Measurements from ENCODE around the gene SLC9A9.

The SLC9A9 gene

DNA sequence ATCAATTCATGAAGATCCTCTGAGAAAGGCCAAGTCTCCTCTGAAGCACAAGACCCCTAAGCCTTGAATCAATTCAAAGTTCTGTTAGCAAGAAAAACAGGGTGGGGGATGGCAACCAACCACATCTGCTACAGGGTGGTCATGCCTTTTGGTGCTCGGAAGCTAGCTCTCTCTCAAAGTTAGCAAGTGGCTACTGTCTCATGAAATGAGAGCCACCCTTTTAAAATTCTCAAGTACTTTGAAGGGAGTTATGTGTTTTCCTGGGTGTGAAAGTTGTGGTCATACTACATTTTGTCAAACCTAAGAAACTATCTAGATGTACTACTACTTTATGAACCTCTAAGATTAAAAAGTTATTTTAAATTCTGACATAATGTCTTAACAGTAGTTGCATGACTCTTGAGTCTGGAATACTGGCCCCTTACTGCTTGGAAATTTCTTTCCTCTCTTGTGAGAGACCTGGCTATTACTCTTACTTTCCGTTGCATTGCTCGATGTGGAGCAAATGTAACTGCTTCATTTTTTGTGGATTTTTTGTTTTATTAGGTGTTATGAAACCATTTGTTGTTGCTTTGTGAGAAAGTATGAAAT is 612.6 kb downstream of the SLC9A9 start:
- TF ChIP-seq, protein P1, sequence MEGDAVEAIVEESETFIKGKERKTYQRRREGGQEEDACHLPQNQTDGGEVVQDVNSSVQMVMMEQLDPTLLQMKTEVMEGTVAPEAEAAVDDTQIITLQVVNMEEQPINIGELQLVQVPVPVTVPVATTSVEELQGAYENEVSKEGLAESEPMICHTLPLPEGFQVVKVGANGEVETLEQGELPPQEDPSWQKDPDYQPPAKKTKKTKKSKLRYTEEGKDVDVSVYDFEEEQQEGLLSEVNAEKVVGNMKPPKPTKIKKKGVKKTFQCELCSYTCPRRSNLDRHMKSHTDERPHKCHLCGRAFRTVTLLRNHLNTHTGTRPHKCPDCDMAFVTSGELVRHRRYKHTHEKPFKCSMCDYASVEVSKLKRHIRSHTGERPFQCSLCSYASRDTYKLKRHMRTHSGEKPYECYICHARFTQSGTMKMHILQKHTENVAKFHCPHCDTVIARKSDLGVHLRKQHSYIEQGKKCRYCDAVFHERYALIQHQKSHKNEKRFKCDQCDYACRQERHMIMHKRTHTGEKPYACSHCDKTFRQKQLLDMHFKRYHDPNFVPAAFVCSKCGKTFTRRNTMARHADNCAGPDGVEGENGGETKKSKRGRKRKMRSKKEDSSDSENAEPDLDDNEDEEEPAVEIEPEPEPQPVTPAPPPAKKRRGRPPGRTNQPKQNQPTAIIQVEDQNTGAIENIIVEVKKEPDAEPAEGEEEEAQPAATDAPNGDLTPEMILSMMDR (IDR thresholded peaks at IDR 0.05; ENCODE audit: insufficient read depth, low read depth, low read length, missing control alignments): no peak
- no peak for DNase-seq (ENCODE audit: low read depth)
- H3K4me3 ChIP-seq (ENCODE audit: low read length): no peak overlapping the region

DNA sequence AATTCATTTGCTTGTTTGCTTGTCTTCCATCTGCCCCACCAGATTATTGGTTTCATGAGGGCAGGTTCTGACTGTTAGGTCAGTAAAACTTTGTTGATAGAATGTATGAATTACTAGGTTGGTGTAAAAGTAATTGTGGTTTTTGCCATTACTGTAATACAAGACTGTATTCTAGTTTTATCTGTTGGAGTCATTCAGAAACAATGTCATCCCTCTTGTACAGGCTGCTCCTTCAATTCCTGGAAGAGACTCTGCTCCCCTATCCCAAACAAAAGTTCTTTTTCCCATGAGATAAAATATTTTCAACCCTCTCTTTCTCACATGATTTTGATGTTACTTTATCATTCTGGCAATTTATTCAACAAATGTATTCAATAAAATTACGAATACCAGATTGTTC is 613.7 kb downstream of the SLC9A9 start:
- no peak overlapping the region for H3K4me3 ChIP-seq (ENCODE audit: low read length)
- TF ChIP-seq, protein P1 (IDR thresholded peaks at IDR 0.05; ENCODE audit: insufficient read depth, low read depth, low read length, missing control alignments): no peak
- no peak for DNase-seq (ENCODE audit: low read depth)

DNA sequence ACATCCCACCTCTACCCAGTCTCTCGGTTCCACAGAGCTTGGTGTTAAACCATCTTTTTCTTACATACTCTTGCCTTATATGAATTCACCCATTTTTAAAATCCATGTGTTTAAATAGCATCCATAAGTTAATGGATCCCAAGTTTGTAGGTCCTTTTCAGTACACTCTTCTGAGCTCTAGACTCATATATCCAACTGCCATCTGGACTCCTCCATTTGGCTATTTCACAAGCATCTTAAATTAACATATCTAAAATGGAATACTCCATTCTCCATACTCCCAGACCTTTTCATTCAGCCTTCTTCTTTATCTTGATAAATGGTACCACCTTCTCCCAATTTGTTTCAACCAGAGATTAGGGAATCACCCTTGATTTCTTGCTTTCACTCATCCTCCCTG is 615.3 kb downstream of the SLC9A9 start:
- H3K4me3 ChIP-seq (ENCODE audit: low read length): no peak overlapping the region
- no peak for DNase-seq (ENCODE audit: low read depth)
- TF ChIP-seq, protein P1 (IDR thresholded peaks at IDR 0.05; ENCODE audit: insufficient read depth, low read depth, low read length, missing control alignments): no peak

- no peak overlapping the region for H3K4me3 ChIP-seq (ENCODE audit: low read length)
- DNase-seq (ENCODE audit: low read depth): no peak
- TF ChIP-seq, protein P1 (IDR thresholded peaks at IDR 0.05; ENCODE audit: insufficient read depth, low read depth, low read length, missing control alignments): no peak
Observed at GRCh38 chr3:143228405-143228804, 619.9 kb downstream of the SLC9A9 start.

DNA sequence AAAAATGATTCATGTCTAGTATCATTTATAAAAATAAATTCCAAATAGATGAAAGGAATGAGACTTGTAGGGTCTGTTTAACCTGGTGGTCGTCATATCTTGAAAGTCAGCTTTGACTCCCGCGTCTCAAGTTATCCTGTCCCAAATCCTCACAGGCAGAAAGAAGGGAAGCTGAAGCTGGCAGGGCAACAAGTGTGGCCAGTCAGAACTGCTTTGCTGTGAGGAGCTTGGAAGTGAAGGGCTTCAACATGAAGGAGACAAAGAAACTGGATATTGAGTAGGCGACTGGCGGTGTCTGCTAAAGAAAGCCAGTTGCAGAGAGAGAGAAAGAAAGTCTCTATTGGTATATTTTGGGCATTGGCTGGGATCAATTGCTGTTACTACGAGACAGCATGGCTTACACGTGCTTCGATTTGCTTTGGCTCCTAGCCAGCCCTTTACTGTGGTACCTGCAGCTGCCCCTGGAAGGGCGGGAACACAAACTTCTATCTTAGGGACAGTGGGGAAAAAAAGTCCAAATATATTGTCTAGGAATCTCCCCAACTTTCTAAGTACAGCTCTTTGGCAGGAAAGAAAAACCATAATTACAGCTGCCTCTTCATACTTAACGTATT is 621.5 kb downstream of the SLC9A9 start:
- TF ChIP-seq, protein P1 (IDR thresholded peaks at IDR 0.05; ENCODE audit: insufficient read depth, low read depth, low read length, missing control alignments): no peak
- no peak for DNase-seq (ENCODE audit: low read depth)
- H3K4me3 ChIP-seq (ENCODE audit: low read length): no peak overlapping the region

DNA sequence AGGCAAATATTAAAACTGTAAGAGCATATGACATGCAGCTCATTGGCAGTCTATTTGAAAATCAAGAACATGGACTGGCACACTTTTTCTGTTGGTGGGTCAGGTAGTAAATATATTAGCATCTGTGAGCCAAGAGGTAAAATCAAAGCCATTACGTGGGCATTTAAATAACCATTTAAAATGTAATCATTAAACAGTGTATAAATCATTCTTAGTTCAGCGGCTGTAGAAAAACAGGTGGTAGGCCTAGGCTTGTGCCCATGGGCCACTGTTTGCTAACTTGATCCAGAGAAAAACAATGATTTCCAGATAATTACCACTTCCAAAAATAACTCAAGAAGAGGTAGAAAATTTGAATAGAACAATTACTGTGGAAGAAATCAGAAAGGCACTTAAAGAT is 623.6 kb downstream of the SLC9A9 start:
- H3K4me3 ChIP-seq (ENCODE audit: low read length): no peak overlapping the region
- no peak for DNase-seq (ENCODE audit: low read depth)
- TF ChIP-seq, protein P1 (IDR thresholded peaks at IDR 0.05; ENCODE audit: insufficient read depth, low read depth, low read length, missing control alignments): no peak

DNA sequence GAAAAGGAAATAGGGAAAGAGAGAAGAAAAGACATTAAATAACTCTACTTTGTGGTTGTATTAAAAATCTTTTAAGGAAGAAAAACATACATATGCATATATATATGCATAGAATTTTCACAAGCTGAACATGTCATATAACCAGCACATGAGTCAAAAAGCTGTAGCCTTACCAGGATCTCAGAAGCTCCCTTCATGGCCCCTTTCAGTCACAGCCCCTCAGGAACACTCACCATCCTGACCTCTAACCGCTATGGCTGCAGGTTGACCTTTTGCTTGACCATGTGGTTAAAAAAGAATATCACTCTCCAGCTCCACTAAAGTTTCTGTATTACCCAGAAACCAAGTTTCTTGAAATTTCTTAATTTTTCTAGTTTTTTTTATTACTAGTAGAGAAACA is 625.3 kb downstream of the SLC9A9 start:
- TF ChIP-seq, protein P1 (IDR thresholded peaks at IDR 0.05; ENCODE audit: insufficient read depth, low read depth, low read length, missing control alignments): no peak
- DNase-seq (ENCODE audit: low read depth): no peak
- no peak overlapping the region for H3K4me3 ChIP-seq (ENCODE audit: low read length)

All from epithelial cell of esophagus (primary cell).